Panc1 (cell line): ENCODE measurements around the gene KRTAP10-4.

Experiments used
- CTCF ChIP-seq: fragments of 450-650 bp; IDR thresholded peaks from 2 replicates; pipeline ENCODE4 v1.5.1; 2017; ENCODE audit warnings: mild to moderate bottlenecking
- POLR2AphosphoS5 ChIP-seq: IDR thresholded peaks from 2 replicates; pipeline ENCODE4 v1.6.1; 2012; ENCODE audit warnings: mild to moderate bottlenecking, low read depth, low read length, moderate library complexity
- SIN3A ChIP-seq: IDR thresholded peaks from 2 replicates; pipeline ENCODE4 v1.6.1; 2012; ENCODE audit warnings: low read depth, mild to moderate bottlenecking, low read length, moderate library complexity, borderline replicate concordance; ENCODE audit not compliant: insufficient read depth
- TCF7L2 ChIP-seq: IDR thresholded peaks from 2 replicates; pipeline ENCODE4 v1.6.1; 2011; ENCODE audit warnings: mild to moderate bottlenecking, low read depth, low read length, inconsistent platforms

GRCh38 chr21:44614161-44614631, 40.7 kb downstream of the KRTAP10-4 start:
- TF ChIP-seq CTCF = no peak
- TF ChIP-seq TCF7L2 = no peak
- TF ChIP-seq SIN3A = no peak
- TF ChIP-seq POLR2AphosphoS5 = no peak
